Left lung (tissue), 10 donors: ENCODE results near the gene DISC1. TPM values are rescaled to one million over a fixed set of nuclear protein-coding genes. Genes with fewer than 3 reads are reported as not detected.

Experiments
- ATAC-seq: fragments of 200-7000 bp; cut with Tn5 transposase; one replicate; pipeline ENCODE4 v1.9.1; 2020; ENCODE audit warnings: moderate library complexity
- DNase-seq, 4 donors: peaks; one replicate each; pipeline ENCODE4 v3.0.0-alpha.2; 2013 to 2020
- H3K27ac ChIP-seq, 2 donors: fragments of 200-600 bp; sonication (generic) in 1 of 2; one replicate each; pipeline versions ENCODE4 v1.5.0 to v1.8.0; 2020 to 2021
- H3K27me3 ChIP-seq, 2 donors: fragments of 200-600 bp; sonication (generic) in 1 of 2; one replicate each; pipeline versions ENCODE4 v1.5.0 to v1.8.0; 2020 to 2021
- H3K36me3 ChIP-seq, 2 donors: fragments of 200-600 bp; sonication (generic) in 1 of 2; one replicate each; pipeline versions ENCODE4 v1.5.0 to v1.8.0; 2020 to 2021
- H3K4me1 ChIP-seq, 2 donors: fragments of 200-600 bp; one replicate each; pipeline ENCODE4 v1.8.0; 2021
- H3K4me3 ChIP-seq, 2 donors: fragments of 200-600 bp; sonication (generic) in 1 of 2; one replicate each; pipeline versions ENCODE4 v1.5.0 to v1.8.0; 2020 to 2021; ENCODE audit warnings: mild to moderate bottlenecking in 1 of 2
- H3K9me3 ChIP-seq, 2 donors: fragments of 200-600 bp; sonication (generic) in 1 of 2; one replicate each; pipeline versions ENCODE4 v1.5.0 to v1.8.0; 2020 to 2021
- CTCF ChIP-seq, 2 donors: fragments of 200-600 bp; sonication (generic) in 1 of 2; IDR thresholded peaks; one replicate each; pipeline versions ENCODE4 v1.5.0 to v1.8.0; 2021; ENCODE audit warnings: antibody characterized with exemption in 2 of 2
- intact Hi-C, 2 donors: fragments of 100-400 bp; cut with DNase I; formaldehyde crosslinking; loops; one replicate each; pipeline versions ENCODE4 v1.11.2 to v1.14.2; 2022
- polyA plus RNA-seq, 6 donors: library from polyadenylated mRNA; unstranded; fragments of 120-200 nt; gene quantifications; one replicate each; pipeline ENCODE4 v1.2.1, GENCODE V29; 2013; ENCODE audit not compliant: insufficient read length in 6 of 6
- total RNA-seq, 2 donors: library from RNA; stranded (reverse); fragmentation: NEBNext Ultra II Directional; extraction: Animal tissue kit (Norgen Biotek cat#: 25700); gene quantifications; one replicate each; pipeline ENCODE4 v1.2.1, GENCODE V29; 2021
- donor health status: DM: no; HTN: yes; CAD: no.
- donor health status: DM: no; HTN: no; CAD: no.

DISC1 gene
- total and polyA plus RNA-seq, 8 donors: 3.9 to 11.7 (median 10.5) TPM

GRCh38 chr1:231686384-231686783, 59.8 kb downstream of the DISC1 start:
- H3K27me3 ChIP-seq: no peaks in the 10 kb centered on the region
- H3K4me1 ChIP-seq: peaks cover 0 to 6% of the 10 kb centered on the region in 2 donors
- intact Hi-C loops: no loop called here
- no peak for ATAC-seq
- no peak for TF ChIP-seq CTCF (IDR thresholded peaks at IDR 0.05)
- H3K9me3 ChIP-seq: peaks cover 0 to 18% of the 10 kb centered on the region in 2 donors
- DNase-seq: no peak
- H3K4me3 ChIP-seq: no peak overlapping the region
- H3K36me3 ChIP-seq: no peaks in the 10 kb centered on the region
- H3K27ac ChIP-seq: no peak overlapping the region

- H3K4me1 ChIP-seq: peaks cover 0 to 10% of the 10 kb centered on the region in 2 donors
- peaks cover 0 to 5% of the 10 kb centered on the region in 2 donors for H3K36me3 ChIP-seq
- H3K27ac ChIP-seq: no peak overlapping the region
- no peaks in the 10 kb centered on the region for H3K27me3 ChIP-seq
- H3K4me3 ChIP-seq: no peak overlapping the region
- H3K9me3 ChIP-seq: peaks cover 0 to 18% of the 10 kb centered on the region in 2 donors
- no peak for TF ChIP-seq CTCF (IDR thresholded peaks at IDR 0.05)
- intact Hi-C loops: no loop called here
- DNase-seq: no peak
- no peak for ATAC-seq
Observed at GRCh38 chr1:231688989-231689388, 62.4 kb downstream of the DISC1 start.

- Histone ChIP-seq H3K4me3 (no peak overlapping the region), H3K27ac (no peak overlapping the region), H3K36me3 (peaks cover 0 to 13% of the 10 kb centered on the region in 2 donors), H3K27me3 (no peaks in the 10 kb centered on the region), H3K9me3 (peaks cover 0 to 18% of the 10 kb centered on the region in 2 donors), H3K4me1 (peaks cover 0 to 17% of the 10 kb centered on the region in 2 donors)
- TF ChIP-seq CTCF (IDR thresholded peaks at IDR 0.05): no peak
- DNase-seq: no peak
- no peak for ATAC-seq
- intact Hi-C loops: no loop called here
Observed at GRCh38 chr1:231690059-231690458, 63.5 kb downstream of the DISC1 start.

- intact Hi-C loops: no loop called here
- ATAC-seq: peak; percentile 58
- DNase-seq: peak in 1 of 4 donors; percentile 70
Observed at GRCh38 chr1:231691618-231692259, 65.1 kb downstream of the DISC1 start.

More at GRCh38 chr1:231691618-231692259, 65.1 kb downstream of the DISC1 start:
- Histone ChIP-seq H3K27me3 (no peaks in the 10 kb centered on the region), H3K27ac (no peak overlapping the region), H3K9me3 (peaks cover 0 to 6% of the 10 kb centered on the region in 2 donors), H3K4me3 (no peak overlapping the region), H3K4me1 (peaks cover 0 to 17% of the 10 kb centered on the region in 2 donors), H3K36me3 (peaks cover 0 to 13% of the 10 kb centered on the region in 2 donors)
- peak; percentile 28 to 34 for TF ChIP-seq CTCF (IDR thresholded peaks at IDR 0.05)
